ENCODE measurements around the gene VOPP1.

- TF ChIP-seq EP300 (IDR thresholded peaks at IDR 0.05): no peak
- TF ChIP-seq, protein P1, sequence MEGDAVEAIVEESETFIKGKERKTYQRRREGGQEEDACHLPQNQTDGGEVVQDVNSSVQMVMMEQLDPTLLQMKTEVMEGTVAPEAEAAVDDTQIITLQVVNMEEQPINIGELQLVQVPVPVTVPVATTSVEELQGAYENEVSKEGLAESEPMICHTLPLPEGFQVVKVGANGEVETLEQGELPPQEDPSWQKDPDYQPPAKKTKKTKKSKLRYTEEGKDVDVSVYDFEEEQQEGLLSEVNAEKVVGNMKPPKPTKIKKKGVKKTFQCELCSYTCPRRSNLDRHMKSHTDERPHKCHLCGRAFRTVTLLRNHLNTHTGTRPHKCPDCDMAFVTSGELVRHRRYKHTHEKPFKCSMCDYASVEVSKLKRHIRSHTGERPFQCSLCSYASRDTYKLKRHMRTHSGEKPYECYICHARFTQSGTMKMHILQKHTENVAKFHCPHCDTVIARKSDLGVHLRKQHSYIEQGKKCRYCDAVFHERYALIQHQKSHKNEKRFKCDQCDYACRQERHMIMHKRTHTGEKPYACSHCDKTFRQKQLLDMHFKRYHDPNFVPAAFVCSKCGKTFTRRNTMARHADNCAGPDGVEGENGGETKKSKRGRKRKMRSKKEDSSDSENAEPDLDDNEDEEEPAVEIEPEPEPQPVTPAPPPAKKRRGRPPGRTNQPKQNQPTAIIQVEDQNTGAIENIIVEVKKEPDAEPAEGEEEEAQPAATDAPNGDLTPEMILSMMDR (IDR thresholded peaks at IDR 0.05): no peak
Measured at GRCh38 chr7:55449992-55450535, 122.2 kb downstream of the VOPP1 start.

All from suprapubic skin (tissue), 3 donors.